Neuronal stem cell (in vitro differentiated cells): ENCODE results near the gene RPS6KA5.
"Not testable (repeated sequence)": the region's sequence is repeated elsewhere in the genome, so short reads cannot be mapped to it uniquely, and the experiment has no call there.

Experiments used
- DNase-seq: peaks from one replicate; pipeline ENCODE4 v3.0.0-alpha.2; 2013; ENCODE audit warnings: low spot score
- H2AFZ ChIP-seq: one replicate; pipeline ENCODE4 v1.6.1; 2013; ENCODE audit warnings: mild to moderate bottlenecking, low read length, inconsistent platforms
- H2AK5ac ChIP-seq: 2 replicates; pipeline ENCODE4 v1.6.1; 2013; ENCODE audit warnings: low read depth, mild to moderate bottlenecking, inconsistent platforms, low read length, moderate library complexity, mixed read lengths
- H2BK120ac ChIP-seq: 2 replicates; pipeline ENCODE4 v1.6.1; 2013; ENCODE audit warnings: low read depth, mild to moderate bottlenecking, inconsistent platforms, low read length, moderate library complexity, mixed read lengths
- H2BK12ac ChIP-seq: one replicate; pipeline ENCODE4 v1.6.1; 2013; ENCODE audit warnings: low read length, inconsistent platforms
- H2BK15ac ChIP-seq: 2 replicates; pipeline ENCODE4 v1.6.1; 2013; ENCODE audit warnings: mild to moderate bottlenecking, low read length, inconsistent platforms, mixed read lengths
- H2BK5ac ChIP-seq: one replicate; pipeline ENCODE4 v1.6.1; 2013; ENCODE audit warnings: inconsistent platforms, mild to moderate bottlenecking, low read length, moderate library complexity
- H3K14ac ChIP-seq: one replicate; pipeline ENCODE4 v1.6.1; 2013; ENCODE audit warnings: low read length, inconsistent platforms
- H3K18ac ChIP-seq: 2 replicates; pipeline ENCODE4 v1.6.1; 2013; ENCODE audit warnings: low read length, inconsistent platforms
- H3K23ac ChIP-seq: 2 replicates; pipeline ENCODE4 v1.6.1; 2013; ENCODE audit warnings: low read depth, mild to moderate bottlenecking, mixed read lengths, low read length, inconsistent platforms; ENCODE audit not compliant: poor library complexity
- H3K27ac ChIP-seq: replicated peaks from 3 replicates; pipeline ENCODE4 v1.5.1; 2013; ENCODE audit warnings: low read length, inconsistent platforms
- H3K27me3 ChIP-seq, 3 experiments: 2 replicates each; pipeline ENCODE4 v1.6.1; 2013; ENCODE audit warnings: low read length in 3 of 3, mild to moderate bottlenecking in 2 of 3, inconsistent platforms in 1 of 3, low read depth in 1 of 3, mixed read lengths in 1 of 3, moderate library complexity in 1 of 3; ENCODE audit not compliant: control insufficient read depth in 3 of 3, insufficient read depth in 3 of 3
- H3K36me3 ChIP-seq, 2 donors: replicated peaks in 1 of 2; 2 replicates each; pipeline ENCODE4 v1.6.1; 2013; ENCODE audit warnings: low read length in 2 of 2; ENCODE audit not compliant: control insufficient read depth in 2 of 2, insufficient read depth in 2 of 2
- H3K4ac ChIP-seq: 2 replicates; pipeline ENCODE4 v1.6.1; 2013; ENCODE audit warnings: inconsistent platforms, mild to moderate bottlenecking, low read length, moderate library complexity
- H3K4me1 ChIP-seq, 2 donors: 1 replicate in 1 of 2; 2 replicates in 1 of 2; pipeline ENCODE4 v1.6.1; 2013; ENCODE audit warnings: low read length in 2 of 2, low read depth in 1 of 2; ENCODE audit not compliant: control insufficient read depth in 2 of 2, insufficient read depth in 1 of 2
- H3K4me2 ChIP-seq: one replicate; pipeline ENCODE4 v1.6.1; 2013; ENCODE audit warnings: mild to moderate bottlenecking, low read length, inconsistent platforms; ENCODE audit not compliant: insufficient read depth, poor library complexity, severe bottlenecking
- H3K4me3 ChIP-seq, 2 donors: 2 replicates each; pipeline ENCODE4 v1.5.1; 2013; ENCODE audit warnings: low read length in 2 of 2, mild to moderate bottlenecking in 2 of 2, inconsistent platforms in 1 of 2, moderate library complexity in 1 of 2
- H3K79me1 ChIP-seq: one replicate; pipeline ENCODE4 v1.6.1; 2013; ENCODE audit warnings: low read depth, mild to moderate bottlenecking, inconsistent platforms, low read length, moderate library complexity
- H3K9ac ChIP-seq: one replicate; pipeline ENCODE4 v1.6.1; 2013; ENCODE audit warnings: mild to moderate bottlenecking, low read depth, low read length, inconsistent platforms; ENCODE audit not compliant: poor library complexity
- H3K9me3 ChIP-seq, 2 donors: replicated peaks in 1 of 2; 2 replicates each; pipeline versions ENCODE3 to v1.6.1; 2013; ENCODE audit warnings: low read length in 2 of 2, mild to moderate bottlenecking in 2 of 2, inconsistent platforms in 1 of 2, low read depth in 1 of 2, mixed read lengths in 1 of 2, moderate library complexity in 1 of 2; ENCODE audit not compliant: control insufficient read depth in 2 of 2, insufficient read depth in 1 of 2
- H4K8ac ChIP-seq: one replicate; pipeline ENCODE4 v1.6.1; 2013; ENCODE audit warnings: low read depth, mild to moderate bottlenecking, inconsistent platforms, low read length, moderate library complexity
- H4K91ac ChIP-seq: one replicate; pipeline ENCODE4 v1.6.1; 2013; ENCODE audit warnings: low read length, low read depth, mild to moderate bottlenecking, inconsistent platforms; ENCODE audit not compliant: poor library complexity
- WGBS, 2 donors: extraction: QIAGEN DNeasy Blood & Tissue Kit; methylation state at CpG; one replicate each; pipeline ENCODE4 v1.1.7; 2013; ENCODE audit warnings: missing lambda C conversion rate in 2 of 2, mixed read lengths in 1 of 2; ENCODE audit not compliant: insufficient read length in 2 of 2, insufficient replicate concordance in 1 of 2; ENCODE audit errors: extremely low coverage in 2 of 2; 5-methylcytosine and 5-hydroxymethylcytosine counted together

Gene RPS6KA5

DNA sequence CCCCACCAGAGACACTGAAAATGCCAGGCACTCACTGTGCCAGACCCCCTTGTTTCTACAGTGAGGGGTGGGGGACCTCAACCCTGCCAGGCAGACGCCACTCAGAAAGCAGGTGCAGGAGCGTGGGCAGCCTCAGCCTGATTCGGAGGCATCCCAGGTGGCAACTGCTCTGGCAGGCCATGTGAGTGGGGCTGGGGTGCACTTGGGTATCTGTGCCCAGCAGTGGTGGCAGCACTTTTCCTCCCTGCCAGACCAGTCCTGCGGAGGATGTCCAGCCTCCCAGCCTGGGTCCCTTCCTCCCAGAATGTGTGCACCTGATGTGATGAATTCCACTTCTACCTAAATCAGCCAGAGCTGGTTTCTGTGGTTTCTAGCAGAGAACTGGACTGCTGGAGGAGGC is 230.8 kb downstream of the RPS6KA5 start:
- H3K9ac ChIP-seq = no peak overlapping the region

DNA sequence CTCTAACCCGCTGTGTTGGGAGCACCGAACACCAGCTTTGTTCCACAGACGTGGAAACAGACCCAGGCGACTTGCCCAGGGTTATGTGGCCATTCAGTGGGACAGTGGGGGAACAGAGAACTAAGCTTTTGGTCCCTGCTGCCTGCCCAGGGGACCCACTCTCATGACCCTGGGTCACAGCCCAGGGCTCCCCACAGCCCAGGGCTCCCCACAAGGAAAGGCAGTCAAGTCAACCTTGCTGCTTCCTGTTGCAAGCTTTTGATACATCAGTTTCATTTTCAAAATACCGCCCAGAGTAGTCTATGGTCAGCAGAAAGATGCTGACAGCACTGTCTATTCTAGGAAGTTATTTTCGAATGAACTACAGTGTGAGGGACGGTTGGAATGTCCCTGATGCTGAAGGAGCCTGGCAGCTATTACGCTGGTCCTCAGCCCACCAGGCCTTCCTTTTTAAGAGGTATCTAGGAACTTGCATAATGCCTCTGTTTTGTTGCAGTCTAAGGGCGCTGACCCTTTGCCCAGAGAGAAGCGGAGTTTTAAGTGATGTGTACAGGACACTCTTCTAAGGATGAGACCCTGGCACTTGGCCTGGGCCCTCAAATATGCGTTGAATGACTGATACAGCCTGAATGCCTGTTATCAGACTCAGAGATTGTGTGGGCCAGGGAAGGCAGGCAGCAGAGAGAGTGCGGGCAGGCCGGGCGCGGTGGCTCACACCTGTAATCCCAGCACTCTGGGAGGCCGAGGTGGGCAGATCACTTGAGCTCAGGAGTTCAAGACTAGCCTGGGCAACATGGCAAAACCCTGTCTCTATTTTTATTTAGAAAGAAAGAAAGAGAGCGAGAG is 231.6 kb downstream of the RPS6KA5 start:
- H3K4me1 ChIP-seq = peaks cover 6 to 7% of the 10 kb centered on the region in 2 donors
- no CpG with 5 or more reads among the region's 17 CpGs for WGBS, 2 donors
- H2BK15ac ChIP-seq = peak overlapping the region; percentile 95
- DNase-seq = no peak
- peaks cover 8% of the 10 kb centered on the region in 2 donors for H3K9me3 ChIP-seq
- H4K8ac ChIP-seq = no peak overlapping the region
- H2AK5ac ChIP-seq = no peak overlapping the region
- no peak overlapping the region for H3K4me2 ChIP-seq
- peak overlapping the region; percentile 82 for H3K18ac ChIP-seq
- H2AFZ ChIP-seq = peak overlapping the region; percentile 96
- H3K23ac ChIP-seq = no peak overlapping the region
- peaks cover 0 to 17% (median 9%) of the 10 kb centered on the region in 3 experiments for H3K27me3 ChIP-seq
- H2BK120ac ChIP-seq = no peak overlapping the region
- H3K4me3 ChIP-seq = peak overlapping the region in 1 of 2 donors; percentile 39
- no peak overlapping the region for H3K14ac ChIP-seq
- H3K27ac ChIP-seq = no peak overlapping the region
- H3K36me3 ChIP-seq = no peaks in the 10 kb centered on the region
- H4K91ac ChIP-seq = no peak overlapping the region
- H2BK5ac ChIP-seq = no peak overlapping the region
- no peak overlapping the region for H3K4ac ChIP-seq
- H3K9ac ChIP-seq = no peak overlapping the region
- H3K79me1 ChIP-seq = no peaks in the 10 kb centered on the region
- H2BK12ac ChIP-seq = no peak overlapping the region

More for the DNA sequence above, 230.8 kb downstream of the RPS6KA5 start:
- Histone ChIP-seq H2AFZ (no peak overlapping the region), H4K91ac (no peak overlapping the region), H3K18ac (no peak overlapping the region), H2BK12ac (no peak overlapping the region), H3K27me3 (peaks cover 0 to 17% (median 9%) of the 10 kb centered on the region in 3 experiments), H3K27ac (no peak overlapping the region), H3K14ac (no peak overlapping the region), H2BK120ac (no peak overlapping the region), H3K4me3 (no peak overlapping the region), H2BK5ac (no peak overlapping the region), H2AK5ac (no peak overlapping the region), H2BK15ac (no peak overlapping the region), H3K36me3 (no peaks in the 10 kb centered on the region), H3K79me1 (no peaks in the 10 kb centered on the region), H3K23ac (no peak overlapping the region), H3K4me2 (no peak overlapping the region), H3K4ac (no peak overlapping the region), H3K4me1 (peaks cover 6 to 7% of the 10 kb centered on the region in 2 donors), H3K9me3 (peaks cover 4 to 7% of the 10 kb centered on the region in 2 donors), H4K8ac (no peak overlapping the region)
- no CpG with 5 or more reads among the region's 4 CpGs for WGBS, 2 donors
- DNase-seq = no peak

DNA sequence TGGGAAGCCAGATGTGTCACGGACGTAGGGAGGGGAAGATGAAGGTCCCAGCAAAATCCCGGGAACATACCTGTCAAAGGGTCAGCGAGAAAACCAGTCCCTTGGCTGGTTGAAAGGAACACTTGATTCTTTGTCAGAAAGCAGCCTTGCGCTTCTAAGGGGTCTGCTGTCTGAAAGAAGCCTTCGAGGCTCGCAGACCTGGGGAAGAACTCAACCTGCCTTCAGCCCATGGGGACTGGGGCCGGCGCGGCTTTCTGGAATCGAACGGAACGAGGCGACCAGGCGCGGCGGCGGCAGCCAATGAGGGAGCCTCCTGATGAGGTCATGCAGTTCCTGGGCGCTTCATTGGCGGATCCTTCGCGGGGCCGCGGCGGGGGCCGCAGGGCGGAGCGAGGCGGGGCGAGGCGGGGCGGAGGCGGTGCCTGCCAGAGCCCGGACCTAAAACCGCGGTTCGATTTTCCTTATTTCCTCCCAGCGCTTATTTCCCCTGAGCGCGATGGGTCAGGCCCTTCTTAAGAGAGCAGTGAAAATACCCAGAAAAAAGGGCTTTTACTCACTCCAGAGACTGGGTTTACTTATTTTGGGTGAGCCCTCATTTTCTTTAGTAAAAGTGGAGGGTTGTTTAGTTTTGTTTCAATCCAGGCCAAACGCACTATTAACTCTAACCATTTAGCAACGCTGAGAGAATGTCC is 232.4 kb downstream of the RPS6KA5 start:
- Histone ChIP-seq H3K14ac (no peak overlapping the region), H3K23ac (no peak overlapping the region), H3K27me3 (peaks cover 0 to 17% (median 9%) of the 10 kb centered on the region in 3 experiments), H2BK120ac (no peak overlapping the region), H3K9me3 (peaks cover 8 to 12% of the 10 kb centered on the region in 2 donors), H3K4me1 (peaks cover 6 to 7% of the 10 kb centered on the region in 2 donors), H3K4me2 (peak overlapping the region; percentile 59), H4K8ac (no peak overlapping the region), H3K4me3 (peak overlapping the region; percentile 39 to 50), H3K4ac (no peak overlapping the region), H4K91ac (no peak overlapping the region), H3K18ac (peak overlapping the region; percentile 82), H2BK5ac (no peak overlapping the region), H3K36me3 (no peaks in the 10 kb centered on the region), H2AK5ac (no peak overlapping the region), H3K27ac (no peak overlapping the region), H2BK12ac (no peak overlapping the region), H3K79me1 (no peaks in the 10 kb centered on the region), H2BK15ac (no peak overlapping the region), H2AFZ (peak overlapping the region; percentile 96), H3K9ac (no peak overlapping the region)
- WGBS, 2 donors = no CpG with 5 or more reads among the region's 42 CpGs
- peak; percentile 79 for DNase-seq

DNA sequence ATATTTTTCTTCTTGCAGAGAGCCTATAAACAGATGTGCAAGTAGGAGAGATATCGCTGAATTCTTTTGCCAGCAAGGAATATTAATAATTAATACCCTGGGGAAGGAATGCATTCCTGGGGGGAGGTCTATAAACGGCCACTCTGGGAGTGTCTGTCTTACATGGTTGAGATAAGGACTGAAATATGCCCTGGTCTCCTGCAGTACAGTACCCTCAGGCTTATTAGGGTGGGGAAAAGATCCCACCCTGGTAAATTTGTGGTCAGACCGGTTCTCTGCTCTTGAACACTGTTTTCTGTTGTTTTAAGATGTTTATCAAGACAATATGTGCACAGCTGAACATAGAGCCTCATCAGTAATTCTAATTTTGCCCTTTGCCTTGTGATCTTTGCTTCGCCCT is 236.9 kb downstream of the RPS6KA5 start:
- not testable (repeated sequence) for H3K23ac ChIP-seq, H3K14ac ChIP-seq, H2AK5ac ChIP-seq, H3K4ac ChIP-seq, H3K18ac ChIP-seq, H2BK15ac ChIP-seq, H2BK12ac ChIP-seq, H3K4me3 ChIP-seq, H3K79me1 ChIP-seq, H3K27ac ChIP-seq, H4K91ac ChIP-seq, H2BK120ac ChIP-seq, H2AFZ ChIP-seq, H4K8ac ChIP-seq, H3K4me2 ChIP-seq, H3K4me1 ChIP-seq, DNase-seq, H3K36me3 ChIP-seq, H3K9ac ChIP-seq, H2BK5ac ChIP-seq
- H3K9me3 ChIP-seq = peaks cover 11 to 12% of the 10 kb centered on the region in 2 donors
- peaks cover 0 to 16% (median 3%) of the 10 kb centered on the region in 3 experiments for H3K27me3 ChIP-seq
- WGBS, 2 donors = no CpG with 5 or more reads among the region's 4 CpGs
